ENCODE measurements around the gene PCBP3. TPM values are rescaled to one million over a fixed set of nuclear protein-coding genes. Genes with fewer than 3 reads are reported as not detected.

The PCBP3 gene
- total RNA-seq, 1 donor from 2014 or later = 4.6 TPM

DNA sequence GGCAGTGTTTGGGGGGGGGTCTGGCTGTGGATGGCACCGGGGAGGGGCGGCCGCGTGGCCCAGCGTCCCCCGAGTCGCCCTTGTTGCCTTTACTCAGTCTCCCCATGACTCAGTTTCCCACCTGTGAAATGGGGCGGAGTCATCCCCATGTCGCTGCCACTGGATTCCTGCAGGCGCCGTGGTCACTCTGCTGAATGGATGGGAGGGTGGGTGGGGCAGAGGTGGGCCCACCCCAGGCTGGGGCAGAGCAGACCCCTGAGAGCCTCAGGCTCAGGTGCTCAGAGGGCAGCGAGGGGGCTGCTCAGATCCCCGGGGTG is 340.1 kb downstream of the PCBP3 start:
- TF ChIP-seq EZH2 (IDR thresholded peaks at IDR 0.05) = no peak
- no peak for TF ChIP-seq EZH2phosphoT487 (IDR thresholded peaks at IDR 0.05)
- TF ChIP-seq, protein P1, sequence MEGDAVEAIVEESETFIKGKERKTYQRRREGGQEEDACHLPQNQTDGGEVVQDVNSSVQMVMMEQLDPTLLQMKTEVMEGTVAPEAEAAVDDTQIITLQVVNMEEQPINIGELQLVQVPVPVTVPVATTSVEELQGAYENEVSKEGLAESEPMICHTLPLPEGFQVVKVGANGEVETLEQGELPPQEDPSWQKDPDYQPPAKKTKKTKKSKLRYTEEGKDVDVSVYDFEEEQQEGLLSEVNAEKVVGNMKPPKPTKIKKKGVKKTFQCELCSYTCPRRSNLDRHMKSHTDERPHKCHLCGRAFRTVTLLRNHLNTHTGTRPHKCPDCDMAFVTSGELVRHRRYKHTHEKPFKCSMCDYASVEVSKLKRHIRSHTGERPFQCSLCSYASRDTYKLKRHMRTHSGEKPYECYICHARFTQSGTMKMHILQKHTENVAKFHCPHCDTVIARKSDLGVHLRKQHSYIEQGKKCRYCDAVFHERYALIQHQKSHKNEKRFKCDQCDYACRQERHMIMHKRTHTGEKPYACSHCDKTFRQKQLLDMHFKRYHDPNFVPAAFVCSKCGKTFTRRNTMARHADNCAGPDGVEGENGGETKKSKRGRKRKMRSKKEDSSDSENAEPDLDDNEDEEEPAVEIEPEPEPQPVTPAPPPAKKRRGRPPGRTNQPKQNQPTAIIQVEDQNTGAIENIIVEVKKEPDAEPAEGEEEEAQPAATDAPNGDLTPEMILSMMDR (IDR thresholded peaks at IDR 0.05) = no peak
- Mint-ChIP-seq H3K27ac (no peak overlapping the region), H3K4me3 (no peak overlapping the region), H3K27me3 (ENCODE audit: insufficient read depth, low read depth) (peaks cover 3% of the 10 kb centered on the region), H3K9me3 (no peaks in the 10 kb centered on the region), H3K4me1 (peaks cover 5% of the 10 kb centered on the region), H3K36me3 (peaks cover 11% of the 10 kb centered on the region)
- Histone ChIP-seq H3K9me3 (ENCODE audit: low read depth) (no peaks in the 10 kb centered on the region), H3K27ac (no peak overlapping the region), H3K4me1 (no peaks in the 10 kb centered on the region), H3K79me2 (ENCODE audit: low read depth) (no peaks in the 10 kb centered on the region), H3F3A (ENCODE audit: low read depth) (peaks cover 24% of the 10 kb centered on the region), H3K27me3 (peaks cover 46% of the 10 kb centered on the region), H3K4me3 (no peak overlapping the region), H2AFZ (replicated peaks) (no peak overlapping the region), H3K36me3 (no peaks in the 10 kb centered on the region), H4K20me1 (ENCODE audit: low read depth) (no peaks in the 10 kb centered on the region), H3K9ac (no peak overlapping the region), H3K4me2 (no peak overlapping the region)
- DNase-seq (ENCODE audit: low spot score) = no peak

DNA sequence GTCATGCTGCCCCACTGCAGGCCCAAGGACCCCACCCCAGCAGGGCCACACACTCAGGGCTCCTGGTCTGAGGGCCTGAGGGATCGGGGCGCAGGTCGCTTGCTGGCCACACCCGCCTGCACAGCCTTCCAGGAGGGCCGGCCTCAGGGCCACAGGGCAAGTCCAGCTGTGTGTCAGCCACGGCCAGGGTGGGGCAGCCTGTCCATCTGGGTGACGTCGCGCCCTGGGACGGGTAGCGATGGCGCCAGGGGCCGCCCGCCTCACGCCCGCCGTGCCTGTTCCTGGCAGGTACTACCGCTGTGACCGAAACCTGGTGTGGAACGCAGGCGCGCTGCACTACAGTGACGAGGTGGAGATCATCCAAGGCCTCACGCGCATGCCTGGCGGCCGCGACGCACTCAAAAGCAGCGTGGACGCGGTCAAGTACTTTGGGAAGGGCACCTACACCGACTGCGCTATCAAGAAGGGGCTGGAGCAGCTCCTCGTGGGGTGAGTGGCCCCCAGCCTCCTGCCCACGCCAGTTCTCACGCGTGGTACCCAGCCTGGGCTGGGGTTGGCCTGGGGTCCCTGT is 340.5 kb downstream of the PCBP3 start:
- TF ChIP-seq EZH2 (IDR thresholded peaks at IDR 0.05) (no peak), EZH2phosphoT487 (IDR thresholded peaks at IDR 0.05) (no peak)
- TF ChIP-seq, protein P1 (IDR thresholded peaks at IDR 0.05) = no peak
- H3K9me3 ChIP-seq (ENCODE audit: low read depth) = no peaks in the 10 kb centered on the region
- no peak overlapping the region for H3K4me3 Mint-ChIP-seq
- peaks cover 11% of the 10 kb centered on the region for H3K36me3 Mint-ChIP-seq
- no peak overlapping the region for H3K27ac ChIP-seq
- peaks cover 41% of the 10 kb centered on the region for H3K27me3 ChIP-seq
- no peak overlapping the region for H3K4me3 ChIP-seq
- H3K79me2 ChIP-seq (ENCODE audit: low read depth) = no peaks in the 10 kb centered on the region
- H3F3A ChIP-seq (ENCODE audit: low read depth) = peaks cover 24% of the 10 kb centered on the region
- DNase-seq (ENCODE audit: low spot score) = no peak
- no peaks in the 10 kb centered on the region for H4K20me1 ChIP-seq (ENCODE audit: low read depth)
- no peaks in the 10 kb centered on the region for H3K4me1 ChIP-seq
- no peak overlapping the region for H3K9ac ChIP-seq
- no peak overlapping the region for H2AFZ ChIP-seq (replicated peaks)
- H3K36me3 ChIP-seq = no peaks in the 10 kb centered on the region
- no peak overlapping the region for H3K4me2 ChIP-seq
- H3K27ac Mint-ChIP-seq = no peak overlapping the region
- peaks cover 3% of the 10 kb centered on the region for H3K27me3 Mint-ChIP-seq (ENCODE audit: insufficient read depth, low read depth)
- peaks cover 4% of the 10 kb centered on the region for H3K4me1 Mint-ChIP-seq
- H3K9me3 Mint-ChIP-seq = no peaks in the 10 kb centered on the region

DNA sequence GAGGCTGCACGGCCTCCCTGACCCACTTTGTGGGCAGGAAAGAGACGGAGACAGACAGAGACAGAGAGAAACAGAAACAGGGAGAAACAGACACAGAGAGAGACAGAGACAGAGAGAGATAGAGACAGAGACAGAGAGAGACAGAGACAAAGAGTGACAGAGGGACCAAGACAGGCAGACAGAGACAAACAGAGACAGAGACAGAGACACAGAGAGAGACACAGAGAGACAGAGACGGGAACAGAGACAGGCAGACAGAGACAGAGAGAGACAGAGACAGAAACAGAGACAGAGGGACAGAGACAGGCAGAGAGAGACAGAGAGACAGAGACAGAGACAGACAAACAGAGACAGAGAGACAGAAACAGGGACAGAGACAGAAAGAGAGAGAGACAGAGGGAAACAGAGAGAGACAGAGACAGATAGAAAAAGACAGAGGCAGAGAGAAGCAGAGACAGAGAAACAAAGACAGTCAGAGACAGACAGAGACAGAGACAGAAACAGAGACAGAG is 341.1 kb downstream of the PCBP3 start:
- Histone ChIP-seq H3K79me2 (ENCODE audit: low read depth) (no peaks in the 10 kb centered on the region), H3K4me3 (no peak overlapping the region), H3K9me3 (ENCODE audit: low read depth) (no peaks in the 10 kb centered on the region), H3K9ac (no peak overlapping the region), H3F3A (ENCODE audit: low read depth) (peaks cover 24% of the 10 kb centered on the region), H3K27me3 (peaks cover 35% of the 10 kb centered on the region), H3K4me2 (no peak overlapping the region), H3K27ac (no peak overlapping the region), H4K20me1 (ENCODE audit: low read depth) (no peaks in the 10 kb centered on the region), H2AFZ (replicated peaks) (no peak overlapping the region), H3K36me3 (no peaks in the 10 kb centered on the region), H3K4me1 (no peaks in the 10 kb centered on the region)
- Mint-ChIP-seq H3K27me3 (ENCODE audit: insufficient read depth, low read depth) (peaks cover 3% of the 10 kb centered on the region), H3K27ac (no peak overlapping the region), H3K4me3 (peak overlapping the region; percentile 16), H3K4me1 (peaks cover 2% of the 10 kb centered on the region), H3K9me3 (no peaks in the 10 kb centered on the region), H3K36me3 (peaks cover 11% of the 10 kb centered on the region)
- TF ChIP-seq, protein P1 (IDR thresholded peaks at IDR 0.05) = no peak
- TF ChIP-seq EZH2 (IDR thresholded peaks at IDR 0.05) = no peak
- DNase-seq (ENCODE audit: low spot score) = no peak
